HL-60/S4 treated with retinoic acid at 250 ng/mL for 4 days and 3 days (cell line): Measurements from ENCODE around the gene RAD50.

Experiments
- in situ Hi-C: fragments of 300-500 bp; cut with MboI; formaldehyde crosslinking; loops from 2 replicates; pipeline ENCODE4 v1.7.0; 2022; ENCODE audit warnings: low sequenced_read_pairs

The RAD50 gene

GRCh38 chr5:132659598-132660493, 103.1 kb downstream of the RAD50 start:
- in situ Hi-C loops = no loop called here

GRCh38 chr5:132661231-132662003, 104.6 kb downstream of the RAD50 start:
- in situ Hi-C loops = no loop called here

- in situ Hi-C loops = no loop called here
Measured at GRCh38 chr5:132662004-132662401, 105.2 kb downstream of the RAD50 start.

GRCh38 chr5:132662925-132663770, 106.4 kb downstream of the RAD50 start:
- in situ Hi-C loops = no loop called here

GRCh38 chr5:132663771-132664695, 107.3 kb downstream of the RAD50 start:
- in situ Hi-C loops = no loop called here

DNA sequence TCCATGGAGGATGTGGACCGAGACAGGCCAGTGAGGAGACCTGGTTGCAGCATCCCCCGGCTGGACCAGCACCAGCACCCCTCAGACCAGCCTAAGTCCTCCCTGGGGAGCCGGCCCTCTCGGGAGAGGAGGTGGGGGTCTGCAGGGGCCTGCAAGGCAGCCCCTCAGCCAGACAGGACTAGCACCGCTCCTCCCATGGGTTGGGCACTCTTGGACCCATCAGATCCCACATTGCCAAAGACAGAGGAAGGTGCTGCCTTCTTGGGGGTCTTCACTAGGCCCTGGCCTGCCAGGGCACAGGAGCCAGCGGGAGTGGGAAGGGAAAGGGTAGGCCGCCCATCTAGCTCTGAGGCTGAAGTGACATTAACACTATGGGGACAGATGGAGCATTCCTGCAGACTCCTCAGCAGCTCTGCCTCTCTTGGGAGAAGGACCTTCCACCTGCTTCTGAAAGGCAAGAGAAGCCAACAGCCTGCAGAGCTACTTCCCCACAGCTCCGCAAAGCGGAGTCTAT, 108.0 kb downstream of the RAD50 start:
- in situ Hi-C loops = no loop called here

- in situ Hi-C loops = no loop called here
Measured at GRCh38 chr5:132665574-132666080, 108.8 kb downstream of the RAD50 start.

GRCh38 chr5:132666310-132667123, 109.7 kb downstream of the RAD50 start:
- in situ Hi-C loops = no loop called here

GRCh38 chr5:132667309-132667708, 110.5 kb downstream of the RAD50 start:
- in situ Hi-C loops = no loop called here

GRCh38 chr5:132667761-132668705, 111.3 kb downstream of the RAD50 start:
- in situ Hi-C loops = no loop called here

- in situ Hi-C loops = no loop called here
Measured at GRCh38 chr5:132668706-132669454, 112.1 kb downstream of the RAD50 start.

- in situ Hi-C loops = no loop called here
Measured at GRCh38 chr5:132669455-132669820, 112.7 kb downstream of the RAD50 start.

DNA sequence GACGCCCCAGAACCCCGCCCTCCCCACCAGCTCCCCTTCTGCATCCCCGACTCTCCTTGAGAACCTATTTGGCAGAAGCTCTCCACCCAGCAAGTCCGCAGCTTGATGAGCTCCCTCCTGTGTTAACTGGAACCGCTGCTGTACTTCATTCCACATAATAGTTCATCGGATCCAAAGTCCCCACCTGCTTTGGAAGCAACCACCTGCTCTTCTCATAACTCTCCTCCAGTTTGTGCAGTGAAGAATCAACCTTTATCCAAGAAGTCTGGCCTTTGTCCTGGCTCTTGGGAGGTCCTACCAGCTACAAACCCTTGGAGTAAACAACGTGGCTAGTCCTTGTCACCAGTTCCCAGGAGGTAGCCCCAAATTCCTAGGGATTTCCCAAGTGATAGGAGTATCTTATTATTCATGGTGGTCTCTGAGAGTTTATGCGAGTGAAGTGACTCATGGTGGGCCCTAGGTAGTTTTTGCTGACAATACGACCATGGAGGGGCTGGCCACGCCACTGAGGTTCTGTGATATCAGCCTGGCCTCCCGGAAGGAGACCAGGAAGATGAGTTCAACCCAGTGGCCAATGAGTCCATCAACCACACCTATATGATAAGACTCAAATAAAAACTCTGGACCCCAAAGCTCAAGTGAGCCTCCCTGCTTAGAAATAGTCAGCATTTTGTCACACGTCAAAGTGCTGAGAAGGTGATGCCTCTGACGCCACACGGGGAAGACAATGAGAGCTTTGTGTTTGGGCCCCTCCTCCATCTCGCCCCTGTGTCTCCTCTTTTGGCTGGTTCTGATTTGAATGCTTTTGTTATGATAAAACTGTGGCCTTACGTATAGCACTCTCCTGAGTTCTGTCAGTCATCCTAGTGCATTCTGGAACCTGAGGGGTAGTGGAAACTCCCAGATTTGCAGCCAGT, 113.4 kb downstream of the RAD50 start:
- in situ Hi-C loops = no loop called here

DNA sequence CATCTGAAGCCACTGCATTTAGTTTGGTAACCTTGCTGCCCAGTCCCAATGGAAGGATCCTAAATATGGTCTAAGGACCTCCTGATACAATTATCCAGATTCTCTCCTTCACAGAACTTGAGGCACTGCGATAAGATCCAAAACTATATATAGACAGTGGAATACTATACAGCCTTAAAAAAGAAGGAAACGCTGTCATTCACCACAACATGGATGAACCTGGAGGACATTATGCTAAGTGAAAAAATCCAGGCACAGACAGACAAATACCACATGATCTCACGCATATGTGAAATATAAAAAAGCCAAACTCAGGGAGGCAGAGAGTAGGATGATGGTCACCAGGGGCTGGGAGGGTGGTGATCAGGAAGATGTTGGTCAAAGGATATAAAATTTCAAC, 114.2 kb downstream of the RAD50 start:
- in situ Hi-C loops = no loop called here

DNA sequence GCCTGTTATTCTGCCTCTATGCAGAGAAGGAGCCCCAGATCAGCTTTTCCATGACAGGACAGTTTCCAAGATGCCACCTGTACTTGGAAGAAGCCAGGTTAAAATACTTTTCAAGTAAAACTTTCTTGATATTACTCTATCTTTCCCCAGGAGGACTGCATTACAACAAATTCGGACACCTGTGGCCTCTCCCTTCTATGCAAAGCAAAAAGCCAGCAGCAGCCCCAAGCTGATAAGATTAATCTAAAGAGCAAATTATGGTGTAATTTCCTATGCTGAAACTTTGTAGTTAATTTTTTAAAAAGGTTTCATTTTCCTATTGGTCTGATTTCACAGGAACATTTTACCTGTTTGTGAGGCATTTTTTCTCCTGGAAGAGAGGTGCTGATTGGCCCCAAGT, 116.7 kb downstream of the RAD50 start:
- in situ Hi-C loops = no loop called here
